ENCODE data around the gene SOX5.

The SOX5 gene

GRCh38 chr12:23775208-23775607 is 174.3 kb downstream of the SOX5 start:
- Mint-ChIP-seq H3K27me3 (ENCODE audit: low read depth) (no peaks in the 10 kb centered on the region), H3K27ac (no peak overlapping the region), H3K9me3 (no peaks in the 10 kb centered on the region), H3K36me3 (ENCODE audit: low read depth) (peaks cover 9% of the 10 kb centered on the region), H3K4me1 (no peaks in the 10 kb centered on the region), H3K4me3 (no peak overlapping the region)
- no peak for TF ChIP-seq CTCF (IDR thresholded peaks at IDR 0.05; ENCODE audit: unreplicated experiment in 3 of 3)

- Mint-ChIP-seq H3K4me1 (no peaks in the 10 kb centered on the region), H3K27me3 (ENCODE audit: low read depth) (no peaks in the 10 kb centered on the region), H3K9me3 (no peaks in the 10 kb centered on the region), H3K27ac (no peak overlapping the region), H3K4me3 (no peak overlapping the region), H3K36me3 (ENCODE audit: low read depth) (peaks cover 3% of the 10 kb centered on the region)
- no peak for TF ChIP-seq CTCF (IDR thresholded peaks at IDR 0.05; ENCODE audit: unreplicated experiment in 3 of 3)
These were observed 178.1 kb downstream of the SOX5 start for GRCh38 chr12:23771240-23771949.

GRCh38 chr12:23770202-23770938 is 179.1 kb downstream of the SOX5 start:
- no peak overlapping the region for H3K27ac Mint-ChIP-seq
- H3K4me3 Mint-ChIP-seq: no peak overlapping the region
- no peaks in the 10 kb centered on the region for H3K9me3 Mint-ChIP-seq
- H3K27me3 Mint-ChIP-seq (ENCODE audit: low read depth): no peaks in the 10 kb centered on the region
- H3K4me1 Mint-ChIP-seq: no peaks in the 10 kb centered on the region
- no peaks in the 10 kb centered on the region for H3K36me3 Mint-ChIP-seq (ENCODE audit: low read depth)
- no peak for TF ChIP-seq CTCF (IDR thresholded peaks at IDR 0.05; ENCODE audit: unreplicated experiment in 3 of 3)

- H3K27ac Mint-ChIP-seq: no peak overlapping the region
- H3K9me3 Mint-ChIP-seq: no peaks in the 10 kb centered on the region
- H3K27me3 Mint-ChIP-seq (ENCODE audit: low read depth): no peaks in the 10 kb centered on the region
- H3K4me1 Mint-ChIP-seq: no peaks in the 10 kb centered on the region
- TF ChIP-seq CTCF (IDR thresholded peaks at IDR 0.05; ENCODE audit: unreplicated experiment in 3 of 3): no peak
- H3K36me3 Mint-ChIP-seq (ENCODE audit: low read depth): no peaks in the 10 kb centered on the region
- H3K4me3 Mint-ChIP-seq: no peak overlapping the region
These were observed 181.6 kb downstream of the SOX5 start for GRCh38 chr12:23767834-23768233.

- Mint-ChIP-seq H3K27me3 (ENCODE audit: low read depth) (no peaks in the 10 kb centered on the region), H3K4me3 (no peak overlapping the region), H3K27ac (no peak overlapping the region), H3K4me1 (peaks cover 6% of the 10 kb centered on the region), H3K9me3 (no peaks in the 10 kb centered on the region), H3K36me3 (ENCODE audit: low read depth) (no peaks in the 10 kb centered on the region)
- TF ChIP-seq CTCF (IDR thresholded peaks at IDR 0.05; ENCODE audit: unreplicated experiment in 3 of 3): no peak
These were observed 185.7 kb downstream of the SOX5 start for GRCh38 chr12:23763724-23764123.
